IMR-90 (cell line): ENCODE results near the gene TFAP2A. TPM values are rescaled to one million over a fixed set of nuclear protein-coding genes. Genes with fewer than 3 reads are reported as not detected.
A peak's percentile ranks its signal among the peaks of the same experiment; 100 is the strongest.

Source experiments
- ATAC-seq: fragments of 200-7000 bp; cut with Tn5 transposase; 2 replicates; pipeline ENCODE4 v1.9.1; 2020; ENCODE audit warnings: low read depth, mild to moderate bottlenecking, moderate library complexity
- BruUV-seq: library from RNA; stranded (reverse); fragments of 400-500 nt; replicated peaks from 2 replicates; lab custom pipeline; 2021; lab: Mats Ljungman, UMichigan
- CTCF ChIA-PET: fragments of 300-600 bp; formaldehyde crosslinking; extraction: SDS; loops from one replicate; lab custom pipeline; 2021; ENCODE audit warnings: antibody characterized with exemption; lab: Yijun Ruan, JAX
- POLR2A ChIA-PET: fragments of 300-600 bp; sonication (Branson Sonifier 250); formaldehyde crosslinking; loops from one replicate; lab custom pipeline; 2022; ENCODE audit warnings: antibody characterized with exemption; ENCODE audit not compliant: unreplicated experiment; lab: Charles Lee
- DNase-seq: peaks from one replicate; pipeline ENCODE4 v3.0.0; 2013
- H2AFZ ChIP-seq: replicated peaks from 2 replicates; pipeline ENCODE3; 2013; ENCODE audit warnings: low read length, mild to moderate bottlenecking; ENCODE audit not compliant: poor library complexity
- H2AK5ac ChIP-seq: 2 replicates; pipeline ENCODE4 v1.6.1; 2013; ENCODE audit warnings: low read depth, low read length, inconsistent platforms
- H2AK9ac ChIP-seq: replicated peaks from 2 replicates; pipeline ENCODE3; 2013; ENCODE audit warnings: mild to moderate bottlenecking, low read depth, low read length, moderate library complexity; ENCODE audit not compliant: poor library complexity
- H2BK120ac ChIP-seq: 2 replicates; pipeline ENCODE4 v1.6.1; 2013; ENCODE audit warnings: low read depth, low read length, inconsistent platforms
- H2BK15ac ChIP-seq: 3 replicates; pipeline ENCODE4 v1.6.1; 2013; ENCODE audit warnings: low read depth, low read length, inconsistent platforms
- H2BK20ac ChIP-seq: 2 replicates; pipeline ENCODE4 v1.6.1; 2013; ENCODE audit warnings: low read depth, mild to moderate bottlenecking, inconsistent platforms, low read length, moderate library complexity
- H2BK5ac ChIP-seq: 2 replicates; pipeline ENCODE4 v1.6.1; 2013; ENCODE audit warnings: mild to moderate bottlenecking, low read depth, low read length, inconsistent platforms; ENCODE audit not compliant: poor library complexity, severe bottlenecking
- H3K14ac ChIP-seq: replicated peaks from 2 replicates; pipeline ENCODE4 v1.6.1; 2013; ENCODE audit warnings: low read depth, low read length, inconsistent platforms
- H3K18ac ChIP-seq: 2 replicates; pipeline ENCODE4 v1.6.1; 2013; ENCODE audit warnings: low read depth, low read length, control low read depth
- H3K23ac ChIP-seq: 2 replicates; pipeline ENCODE4 v1.6.1; 2013; ENCODE audit warnings: low read depth, low read length, inconsistent platforms
- H3K27ac ChIP-seq: 2 replicates; pipeline ENCODE4 v1.5.1; 2013; ENCODE audit warnings: mild to moderate bottlenecking, control low read depth, low read length; ENCODE audit not compliant: insufficient read depth
- H3K27me3 ChIP-seq: 2 replicates; pipeline ENCODE4 v1.6.1; 2013; ENCODE audit warnings: low read length; ENCODE audit not compliant: control insufficient read depth, insufficient read depth
- H3K36me3 ChIP-seq: 2 replicates; pipeline ENCODE4 v1.6.1; 2013; ENCODE audit warnings: low read length, mixed read lengths; ENCODE audit not compliant: control insufficient read depth, insufficient read depth
- H3K4ac ChIP-seq: 2 replicates; pipeline ENCODE4 v1.6.1; 2013; ENCODE audit warnings: low read depth, low read length, inconsistent platforms
- H3K4me1 ChIP-seq: 2 replicates; pipeline ENCODE4 v1.6.1; 2013; ENCODE audit warnings: low read length, mixed read lengths; ENCODE audit not compliant: control insufficient read depth, insufficient read depth
- H3K4me2 ChIP-seq: 2 replicates; pipeline ENCODE4 v1.6.1; 2013; ENCODE audit warnings: low read depth, mild to moderate bottlenecking, control low read depth, low read length, moderate library complexity
- H3K4me3 ChIP-seq: 2 replicates; pipeline ENCODE4 v1.5.1; 2013; ENCODE audit warnings: low read depth, mild to moderate bottlenecking, control low read depth, low read length, moderate library complexity; ENCODE audit not compliant: insufficient read depth
- H3K56ac ChIP-seq: 2 replicates; pipeline ENCODE4 v1.6.1; 2013; ENCODE audit warnings: low read length, inconsistent platforms; ENCODE audit not compliant: insufficient read depth; ENCODE audit errors: extremely low read depth
- H3K79me1 ChIP-seq, 2 experiments: 2 replicates each; pipeline ENCODE4 v1.6.1; 2013; ENCODE audit warnings: low read length in 2 of 2, inconsistent platforms in 1 of 2, low read depth in 1 of 2
- H3K9ac ChIP-seq: 2 replicates; pipeline ENCODE4 v1.6.1; 2013; ENCODE audit warnings: low read depth, low read length, control low read depth
- H3K9me1 ChIP-seq: 2 replicates; pipeline ENCODE4 v1.6.1; 2013; ENCODE audit warnings: low read length, inconsistent platforms; ENCODE audit not compliant: insufficient read depth
- H3K9me3 ChIP-seq: 2 replicates; pipeline ENCODE4 v1.6.1; 2013; ENCODE audit warnings: low read length; ENCODE audit not compliant: control insufficient read depth, insufficient read depth
- H4K20me1 ChIP-seq: 2 replicates; pipeline ENCODE4 v1.6.1; 2013; ENCODE audit warnings: low read length, inconsistent platforms; ENCODE audit not compliant: insufficient read depth
- H4K5ac ChIP-seq: 2 replicates; pipeline ENCODE4 v1.6.1; 2013; ENCODE audit warnings: mild to moderate bottlenecking, low read depth, low read length, control low read depth
- H4K8ac ChIP-seq, 2 experiments: 2 replicates each; pipeline ENCODE4 v1.6.1; 2013; ENCODE audit warnings: low read depth in 2 of 2, low read length in 2 of 2, control low read depth in 1 of 2, inconsistent platforms in 1 of 2
- H4K91ac ChIP-seq: 2 replicates; pipeline ENCODE4 v1.6.1; 2013; ENCODE audit warnings: low read depth, low read length, inconsistent platforms; ENCODE audit not compliant: insufficient read depth
- MAFK ChIP-seq: IDR thresholded peaks from 2 replicates; pipeline ENCODE4 v1.6.1; 2012; ENCODE audit warnings: low read depth, low read length, improper control_type of control experiment
- MXI1 ChIP-seq: IDR thresholded peaks from 2 replicates; pipeline ENCODE4 v1.6.1; 2012; ENCODE audit warnings: low read depth, mild to moderate bottlenecking, low read length, moderate library complexity, borderline replicate concordance
- WGBS, 2 experiments: methylation state at CpG; one replicate each; pipeline versions ENCODE4 v1.1.5 to v1.1.7; 2013; ENCODE audit warnings: missing lambda C conversion rate in 2 of 2; ENCODE audit not compliant: insufficient read length in 1 of 2; ENCODE audit errors: extremely low coverage in 2 of 2; 5-methylcytosine and 5-hydroxymethylcytosine counted together
- dilution Hi-C: fragments of 300-500 bp; cut with HindIII; formaldehyde crosslinking; loops from one replicate; pipeline ENCODE4 v1.14.3; 2018; ENCODE audit warnings: low sequenced_read_pairs; ENCODE audit not compliant: unreplicated experiment
- in situ Hi-C: fragments of 300-500 bp; cut with MboI; formaldehyde crosslinking; loops from 3 replicates; pipeline ENCODE4 v1.14.3; 2019; ENCODE audit warnings: low sequenced_read_pairs, inconsistent platforms, mixed read lengths
- intact Hi-C: fragments of 100-400 bp; cut with micrococcal nuclease; formaldehyde crosslinking; loops from 2 replicates; pipeline ENCODE4 v1.10.0; 2022
- polyA plus RNA-seq, 3 experiments: library from polyadenylated mRNA; depleted of rRNA; stranded (reverse); fragments of >200 nt; gene quantifications; 2 replicates each; pipeline ENCODE4 v1.2.3, GENCODE V29; 2012; ENCODE audit warnings: low replicate concordance in 1 of 3
- total RNA-seq: library from RNA; depleted of rRNA; stranded (reverse); fragments of >200 nt; gene quantifications from 2 replicates; pipeline ENCODE4 v1.2.3, GENCODE V29; 2012

Gene TFAP2A
- total and polyA plus RNA-seq, 2 of the 4 experiments (the other 2 are of a cell fraction) = 0.72 to 7.1 TPM

DNA sequence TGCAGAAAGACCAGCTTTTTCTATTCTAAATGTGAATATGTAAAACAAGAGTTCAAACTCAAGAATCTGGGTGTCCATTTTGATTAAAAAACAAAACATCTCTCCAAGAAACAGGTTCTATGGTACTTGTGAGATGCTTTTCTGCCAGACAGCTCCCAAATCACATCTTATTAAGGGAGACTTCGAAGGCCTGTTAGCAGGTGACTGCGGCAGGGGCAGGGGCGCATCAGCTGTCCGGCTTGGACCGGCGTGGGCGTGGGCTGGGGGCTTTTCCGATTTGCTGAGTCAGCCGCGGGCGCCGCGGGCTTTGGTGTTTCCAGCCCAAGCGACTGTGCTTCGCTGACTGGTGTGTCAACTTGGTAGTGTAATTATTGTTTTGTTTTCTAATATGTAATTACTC lies 32.6 kb downstream of the TFAP2A start:
- H3K4me2 ChIP-seq = no peak overlapping the region
- H2BK120ac ChIP-seq = no peak overlapping the region
- no peaks in the 10 kb centered on the region for H3K4me1 ChIP-seq
- no peaks in the 10 kb centered on the region for H3K79me1 ChIP-seq
- no peaks in the 10 kb centered on the region for H3K9me1 ChIP-seq
- no peak overlapping the region for H3K14ac ChIP-seq
- WGBS, 2 experiments = no CpG with 5 or more reads among the region's 15 CpGs
- no peak overlapping the region for H3K18ac ChIP-seq
- H3K36me3 ChIP-seq = no peaks in the 10 kb centered on the region
- ChIA-PET POLR2A (no interaction called here), CTCF (no interaction called here)
- BruUV-seq = no TSS peak
- DNase-seq = no peak
- peaks cover 1% of the 10 kb centered on the region for H3K9me3 ChIP-seq
- H4K20me1 ChIP-seq = no peaks in the 10 kb centered on the region
- H2AFZ ChIP-seq = no peak overlapping the region
- no peak overlapping the region for H2AK9ac ChIP-seq
- in situ Hi-C loops = no loop called here
- TF ChIP-seq MAFK = 0 out of 2 replicates have a peak, but pooled peaks have one; percentile 13
- no peak for TF ChIP-seq MXI1
- peaks cover 65% of the 10 kb centered on the region for H3K27me3 ChIP-seq
- no peak overlapping the region for H3K4me3 ChIP-seq
- no peak overlapping the region for H3K56ac ChIP-seq
- no peak overlapping the region for H2BK5ac ChIP-seq
- no peak overlapping the region for H2AK5ac ChIP-seq
- no peak overlapping the region for H3K4ac ChIP-seq
- dilution Hi-C loops = no loop called here
- H4K5ac ChIP-seq = no peak overlapping the region
- ATAC-seq = no peak
- intact Hi-C loops = no loop called here
- H2BK20ac ChIP-seq = no peak overlapping the region
- H4K8ac ChIP-seq = no peak overlapping the region
- H2BK15ac ChIP-seq = no peak overlapping the region
- no peak overlapping the region for H3K27ac ChIP-seq
- no peak overlapping the region for H3K23ac ChIP-seq
- H4K91ac ChIP-seq = no peak overlapping the region
- H3K9ac ChIP-seq = no peak overlapping the region
